Prostate gland (tissue), 2 donors: Measurements from ENCODE around the gene CYP26A1. TPM values are rescaled to one million over a fixed set of nuclear protein-coding genes. Genes with fewer than 3 reads are reported as not detected.

Experiments used
- DNase-seq: peaks from one replicate; pipeline ENCODE4 v3.0.0-alpha.2; 2019; ENCODE audit warnings: low spot score
- H3K27ac ChIP-seq, 2 donors: fragments of 200-600 bp; sonication (generic); 2 replicates each; pipeline ENCODE4 v1.5.1; 2017 to 2019
- H3K27me3 ChIP-seq: fragments of 200-600 bp; sonication (generic); replicated peaks from 2 replicates; pipeline ENCODE4 v1.5.1; 2019; ENCODE audit not compliant: insufficient read depth
- H3K36me3 ChIP-seq, 2 donors: fragments of 200-600 bp; sonication (generic); 1 replicate in 1 of 2; 2 replicates in 1 of 2; pipeline versions ENCODE4 v1.5.1 to v1.8.1; 2017 to 2019
- H3K4me1 ChIP-seq: fragments of 200-600 bp; sonication (generic); replicated peaks from 2 replicates; pipeline ENCODE4 v1.5.1; 2019
- H3K4me3 ChIP-seq, 2 donors: fragments of 200-600 bp; sonication (generic); 2 replicates each; pipeline ENCODE4 v1.5.1; 2017 to 2019
- H3K9me3 ChIP-seq: fragments of 200-600 bp; sonication (generic); 2 replicates; pipeline ENCODE4 v1.5.1; 2017
- CTCF ChIP-seq, 4 experiments: fragments of 200-600 bp in 2 of 4; fragments of 450-650 bp in 2 of 4; sonication (generic) in 2 of 4; IDR thresholded peaks; 1 replicate in 3 of 4; 2 replicates in 1 of 4; pipeline ENCODE4 v1.5.1; 2016 to 2019; ENCODE audit warnings: antibody characterized with exemption in 4 of 4, mild to moderate bottlenecking in 2 of 4, moderate library complexity in 2 of 4
- POLR2A ChIP-seq: fragments of 450-650 bp; IDR thresholded peaks from one replicate; pipeline ENCODE4 v1.6.1; 2016; ENCODE audit warnings: antibody characterized with exemption, mild to moderate bottlenecking
- POLR2AphosphoS5 ChIP-seq: sonication (generic); formaldehyde crosslinking; IDR thresholded peaks from one replicate; pipeline ENCODE4 v1.6.1; 2017; ENCODE audit warnings: antibody characterized with exemption
- WGBS: methylation state at CpG from one replicate; pipeline ENCODE4 v1.1.5; 2018; 5-methylcytosine and 5-hydroxymethylcytosine counted together
- intact Hi-C: fragments of 100-400 bp; cut with DNase I; formaldehyde crosslinking; loops from one replicate; pipeline ENCODE4 v1.14.2; 2022
- total RNA-seq, 2 donors: library from RNA; depleted of rRNA; stranded (reverse); fragments of >200 nt; gene quantifications; one replicate each; pipeline ENCODE4 v1.1.0, GENCODE V29; 2016

Gene CYP26A1
- total RNA-seq, 2 donors from 2014 or later: not detected

- no peak for DNase-seq
- Histone ChIP-seq H3K27me3 (no peaks in the 10 kb centered on the region), H3K4me1 (no peaks in the 10 kb centered on the region), H3K4me3 (no peak overlapping the region), H3K27ac (no peak overlapping the region), H3K9me3 (no peaks in the 10 kb centered on the region), H3K36me3 (no peaks in the 10 kb centered on the region)
- WGBS: 98% methylated on average over 1 of the region's 1 CpG
- intact Hi-C loops: no loop called here
- TF ChIP-seq CTCF (IDR thresholded peaks at IDR 0.05) (no peak), POLR2AphosphoS5 (no peak), POLR2A (no peak)
Measured at GRCh38 chr10:93032809-93033137, 40.9 kb upstream of the CYP26A1 start.

- Histone ChIP-seq H3K36me3 (no peaks in the 10 kb centered on the region), H3K27ac (no peak overlapping the region), H3K4me1 (no peaks in the 10 kb centered on the region), H3K4me3 (no peak overlapping the region), H3K9me3 (no peaks in the 10 kb centered on the region), H3K27me3 (no peaks in the 10 kb centered on the region)
- TF ChIP-seq POLR2AphosphoS5: no peak
- no peak for TF ChIP-seq POLR2A
- no peak for TF ChIP-seq CTCF (IDR thresholded peaks at IDR 0.05)
- no peak for DNase-seq
- intact Hi-C loops: no loop called here
- 20% methylated on average over 1 of the region's 1 CpG for WGBS
Measured at GRCh38 chr10:93034426-93034825, 39.3 kb upstream of the CYP26A1 start.

GRCh38 chr10:93039110-93039509 is 34.6 kb upstream of the CYP26A1 start:
- H3K9me3 ChIP-seq: no peaks in the 10 kb centered on the region
- DNase-seq: no peak
- intact Hi-C loops: no loop called here
- no peak overlapping the region for H3K4me3 ChIP-seq
- H3K27ac ChIP-seq: no peak overlapping the region
- no peaks in the 10 kb centered on the region for H3K36me3 ChIP-seq
- TF ChIP-seq CTCF (IDR thresholded peaks at IDR 0.05) (no peak), POLR2A (no peak), POLR2AphosphoS5 (no peak)
- H3K27me3 ChIP-seq: no peaks in the 10 kb centered on the region
- WGBS: 100% methylated on average over 1 of the region's 1 CpG
- no peaks in the 10 kb centered on the region for H3K4me1 ChIP-seq

- intact Hi-C loops: no loop called here
Measured at GRCh38 chr10:93039721-93040120, 34.0 kb upstream of the CYP26A1 start.

More at GRCh38 chr10:93039721-93040120, 34.0 kb upstream of the CYP26A1 start:
- H3K4me3 ChIP-seq: no peak overlapping the region
- H3K9me3 ChIP-seq: no peaks in the 10 kb centered on the region
- no peak overlapping the region for H3K27ac ChIP-seq
- DNase-seq: no peak
- no peaks in the 10 kb centered on the region for H3K36me3 ChIP-seq
- no peaks in the 10 kb centered on the region for H3K4me1 ChIP-seq
- no peaks in the 10 kb centered on the region for H3K27me3 ChIP-seq
- 29% methylated on average over 3 of the region's 3 CpGs for WGBS
- no peak for TF ChIP-seq POLR2AphosphoS5
- peak in 1 of 4 experiments; percentile 19 for TF ChIP-seq CTCF (IDR thresholded peaks at IDR 0.05)
